ENCODE data around the gene AK4.

Gene AK4

DNA sequence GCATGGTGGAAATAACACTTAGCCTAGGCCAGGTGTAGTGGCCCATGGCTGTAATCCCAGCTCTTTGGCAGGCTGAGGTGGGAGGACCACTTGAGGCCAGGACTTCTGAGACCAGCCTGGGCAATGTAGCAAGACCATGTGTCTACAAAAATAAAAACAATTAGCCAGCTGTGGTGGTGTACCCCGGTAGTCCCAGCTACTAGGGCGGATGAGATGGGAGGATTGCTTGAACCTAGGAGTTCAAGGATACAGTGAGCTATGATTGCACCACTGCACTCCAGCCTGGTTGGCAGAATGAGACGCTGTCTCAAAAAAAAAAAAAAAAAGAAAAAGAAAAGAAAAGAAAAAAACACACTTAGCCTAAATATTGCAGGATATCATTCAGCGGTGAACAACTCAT lies 20.9 kb downstream of the AK4 start:
- in situ Hi-C loops (cut with HindIII; ENCODE audit: low pct_ligation_motif_present, low pct_unique_long_range_greater_than_20kb, low sequenced_read_pairs) = no loop called here
- DNase-seq = no peak

DNA sequence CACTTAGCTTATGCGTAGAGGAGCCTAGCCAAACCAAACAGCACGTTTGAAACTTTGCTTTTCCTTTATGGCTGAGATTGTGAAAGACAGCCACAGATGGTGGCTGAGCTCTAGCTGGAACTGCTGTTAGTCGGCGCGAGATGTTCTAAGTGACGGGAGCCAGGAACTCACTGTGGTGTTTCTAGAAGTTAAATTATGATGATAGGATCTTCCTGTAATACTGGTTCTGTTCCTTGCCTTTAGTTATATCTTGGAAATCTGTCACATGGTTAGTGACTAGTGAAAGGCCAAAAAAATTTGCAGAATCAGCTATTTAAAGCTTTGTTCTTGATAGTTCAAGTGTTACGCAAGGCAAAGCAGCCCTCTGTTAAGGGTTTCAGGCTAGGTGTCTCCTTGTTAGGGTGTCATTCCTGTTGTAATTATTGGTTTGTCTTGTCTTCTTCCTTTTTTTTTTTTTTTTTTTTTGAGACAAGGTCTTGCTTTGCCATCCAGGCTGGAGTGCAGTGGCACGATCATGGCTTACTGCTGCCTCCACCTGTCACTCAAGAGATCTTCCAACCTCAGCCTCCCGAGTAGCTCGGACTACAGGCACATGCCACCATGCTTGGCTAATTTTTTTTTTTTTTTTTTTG lies 22.6 kb downstream of the AK4 start:
- DNase-seq = no peak
- in situ Hi-C loops (cut with HindIII; ENCODE audit: low pct_ligation_motif_present, low pct_unique_long_range_greater_than_20kb, low sequenced_read_pairs) = no loop called here

DNA sequence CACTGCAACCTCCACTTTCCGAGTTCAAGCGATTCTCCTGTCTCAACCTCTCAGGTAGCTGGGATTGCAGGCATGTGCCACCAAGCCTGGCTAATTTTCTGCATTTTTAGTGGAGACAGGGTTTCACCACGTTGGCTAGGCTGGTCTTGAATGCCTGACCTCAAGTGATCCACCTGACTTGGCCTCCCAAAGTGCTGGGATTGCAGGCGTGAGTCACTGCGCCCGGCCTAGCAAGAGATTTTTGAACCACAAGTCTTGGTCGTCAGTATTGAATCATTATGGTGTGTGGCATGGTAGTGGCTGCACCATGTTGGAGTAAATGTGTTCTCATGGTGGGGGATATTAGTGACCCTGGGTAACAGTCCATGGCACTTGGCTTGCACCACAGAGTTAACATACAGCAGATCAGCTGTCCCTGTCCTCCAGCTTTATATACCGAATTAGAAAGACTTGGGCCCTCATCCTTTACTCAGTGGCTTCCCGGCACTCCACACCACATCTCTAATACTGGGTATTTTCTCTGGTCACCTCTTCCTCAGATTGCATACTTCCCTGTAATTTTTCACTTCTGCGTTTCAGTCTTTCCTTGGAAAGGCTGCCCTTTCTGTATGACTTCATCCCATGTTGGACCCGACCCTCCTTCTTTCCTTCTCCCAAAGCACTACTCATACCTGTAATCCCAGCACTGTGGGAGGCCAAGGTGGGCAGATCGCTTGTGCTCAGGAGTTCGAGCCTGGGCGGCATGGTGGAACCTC lies 25.1 kb downstream of the AK4 start:
- peak; percentile 77 for DNase-seq
- in situ Hi-C loops (cut with HindIII; ENCODE audit: low pct_ligation_motif_present, low pct_unique_long_range_greater_than_20kb, low sequenced_read_pairs) = no loop called here

DNA sequence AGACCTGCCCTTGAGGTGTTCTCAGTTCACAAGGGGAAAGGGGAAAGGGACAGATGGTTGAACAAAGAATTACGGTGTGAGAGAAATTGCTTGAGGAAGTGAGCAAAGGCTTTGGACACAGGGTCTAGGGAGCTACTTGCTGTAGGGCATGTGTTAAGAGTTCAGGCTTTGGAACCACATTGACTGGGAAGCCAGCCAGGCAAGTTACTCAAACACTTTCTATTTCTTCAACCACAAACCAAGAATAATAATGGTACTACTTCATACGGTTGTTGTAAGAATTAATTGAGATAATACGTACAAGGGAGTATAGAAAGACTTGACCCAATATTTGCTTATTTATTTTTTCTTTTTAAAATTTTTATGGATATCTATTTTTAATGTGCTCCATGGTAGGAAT lies 26.6 kb downstream of the AK4 start:
- in situ Hi-C loops (cut with HindIII; ENCODE audit: low pct_ligation_motif_present, low pct_unique_long_range_greater_than_20kb, low sequenced_read_pairs) = no loop called here
- peak; percentile 94 for DNase-seq

DNA sequence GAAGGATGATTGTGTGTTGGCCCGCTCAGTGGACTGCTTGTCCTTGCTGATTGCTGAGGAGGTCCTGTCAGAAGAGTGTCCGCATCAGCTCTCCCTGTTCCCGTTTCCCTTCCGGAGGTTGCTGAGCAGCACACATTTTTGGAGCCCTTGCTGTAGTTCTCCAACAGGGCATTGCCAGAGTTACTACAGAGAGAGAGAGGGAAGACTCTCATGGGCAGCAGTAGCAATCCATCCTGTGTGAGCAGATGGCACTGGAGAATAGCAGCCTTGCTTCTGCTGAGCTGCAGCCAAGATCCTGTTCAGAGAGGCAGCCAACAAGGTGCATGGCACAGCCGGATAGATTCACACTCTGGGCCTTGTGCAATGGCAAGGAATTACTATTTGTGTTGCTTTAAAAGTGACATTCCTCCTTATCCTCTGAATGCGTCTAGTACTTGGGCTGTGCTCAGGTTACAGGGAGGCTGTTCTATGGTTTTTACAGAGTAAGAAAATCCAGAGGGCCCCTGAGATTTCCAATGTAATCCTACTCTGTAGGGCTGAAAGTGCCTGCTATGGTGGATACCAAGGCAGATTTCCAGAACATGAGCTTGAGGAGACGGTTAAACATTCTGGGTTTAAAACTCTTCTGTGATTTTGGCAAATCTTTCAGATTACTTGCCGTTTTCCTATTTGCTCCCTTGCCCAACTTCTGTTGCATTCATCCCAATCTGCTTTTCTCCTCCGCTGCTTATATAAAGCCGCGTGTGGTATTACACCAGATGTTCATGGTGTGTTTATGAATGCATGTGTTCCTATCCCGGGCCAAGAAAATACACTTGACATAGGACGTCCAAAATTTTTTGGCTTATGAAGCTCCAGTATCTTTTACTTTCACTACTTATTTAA lies 27.4 kb downstream of the AK4 start:
- in situ Hi-C loops (cut with HindIII; ENCODE audit: low pct_ligation_motif_present, low pct_unique_long_range_greater_than_20kb, low sequenced_read_pairs) = no loop called here
- no peak for DNase-seq

DNA sequence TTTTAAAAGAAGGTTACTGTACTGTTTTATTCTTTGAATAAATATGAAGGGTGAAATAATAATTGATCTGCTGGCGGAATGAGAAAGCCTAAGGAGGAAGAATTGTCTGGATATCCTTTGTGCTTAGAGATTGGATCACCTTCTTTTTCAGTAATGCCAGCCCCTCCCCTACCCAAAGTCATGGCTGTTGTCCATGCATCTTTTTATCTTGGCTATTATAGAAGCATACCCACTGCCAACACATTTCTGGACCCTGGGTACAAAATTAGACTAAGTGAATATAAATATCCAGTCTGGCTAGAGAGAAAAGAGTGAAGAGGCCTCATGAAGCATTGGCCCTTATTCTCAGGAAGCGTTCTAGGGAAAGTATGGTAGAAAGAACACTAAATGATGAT lies 28.1 kb downstream of the AK4 start:
- DNase-seq = no peak
- in situ Hi-C loops (cut with HindIII; ENCODE audit: low pct_ligation_motif_present, low pct_unique_long_range_greater_than_20kb, low sequenced_read_pairs) = no loop called here

DNA sequence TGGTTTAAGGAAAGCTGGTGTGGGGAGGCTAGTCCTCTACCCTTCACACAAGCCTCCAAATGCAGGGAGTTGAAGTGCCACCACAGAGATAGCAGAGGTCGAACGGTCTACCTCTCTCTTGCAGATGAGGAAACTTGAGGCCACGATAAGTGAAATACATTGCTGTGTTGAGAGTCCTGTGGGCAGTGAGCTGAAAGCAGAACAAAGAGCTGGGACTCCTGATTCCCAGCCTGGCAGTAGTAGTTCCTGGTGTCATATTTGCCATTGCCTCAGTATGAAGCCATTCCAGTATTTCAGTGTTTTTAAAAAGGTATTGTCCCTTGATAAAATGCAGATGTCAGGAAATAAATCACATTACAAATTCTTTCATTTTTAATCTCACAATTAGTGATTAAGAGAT lies 28.6 kb downstream of the AK4 start:
- in situ Hi-C loops (cut with HindIII; ENCODE audit: low pct_ligation_motif_present, low pct_unique_long_range_greater_than_20kb, low sequenced_read_pairs) = no loop called here
- DNase-seq = no peak

DNA sequence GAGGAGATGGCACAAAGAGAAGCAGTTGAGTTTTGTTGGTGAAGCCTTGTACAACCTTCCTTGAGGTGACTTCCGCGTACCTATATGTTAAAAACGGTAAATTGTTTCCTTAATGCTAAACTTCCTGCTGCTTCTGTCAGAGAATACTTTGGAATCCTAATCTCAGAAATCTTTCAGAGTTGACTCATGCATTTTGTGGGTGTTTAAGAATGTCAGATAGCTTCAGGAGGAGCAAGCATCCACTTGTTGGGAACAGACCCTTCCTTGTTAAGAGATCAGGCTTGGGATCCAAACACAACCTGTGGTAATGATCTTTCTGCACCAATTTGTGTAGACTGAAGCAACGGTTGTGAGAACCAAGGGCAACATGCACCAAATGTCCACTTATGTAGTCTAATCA lies 29.5 kb downstream of the AK4 start:
- in situ Hi-C loops (cut with HindIII; ENCODE audit: low pct_ligation_motif_present, low pct_unique_long_range_greater_than_20kb, low sequenced_read_pairs) = no loop called here
- DNase-seq = peak; percentile 82

DNA sequence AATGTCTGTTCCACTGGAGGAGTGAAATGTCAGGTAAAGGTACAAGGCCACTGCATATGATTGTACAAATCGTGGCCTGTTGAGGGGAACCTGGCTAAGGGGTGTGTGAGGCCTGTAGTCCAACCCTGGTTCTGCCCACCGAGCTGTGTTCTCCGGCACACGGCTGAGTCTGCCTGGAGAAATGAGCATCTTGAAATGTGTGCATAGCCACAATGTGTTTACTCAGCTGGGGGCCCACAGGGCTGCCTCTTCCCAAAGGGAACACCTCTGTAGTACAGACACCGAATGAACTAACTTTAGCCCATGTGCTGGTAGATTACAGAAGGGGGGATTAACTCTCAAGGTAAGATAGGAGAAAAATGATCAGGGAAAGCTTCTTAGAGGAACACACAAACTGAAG lies 30.2 kb downstream of the AK4 start:
- in situ Hi-C loops (cut with HindIII; ENCODE audit: low pct_ligation_motif_present, low pct_unique_long_range_greater_than_20kb, low sequenced_read_pairs) = no loop called here
- DNase-seq = no peak

DNA sequence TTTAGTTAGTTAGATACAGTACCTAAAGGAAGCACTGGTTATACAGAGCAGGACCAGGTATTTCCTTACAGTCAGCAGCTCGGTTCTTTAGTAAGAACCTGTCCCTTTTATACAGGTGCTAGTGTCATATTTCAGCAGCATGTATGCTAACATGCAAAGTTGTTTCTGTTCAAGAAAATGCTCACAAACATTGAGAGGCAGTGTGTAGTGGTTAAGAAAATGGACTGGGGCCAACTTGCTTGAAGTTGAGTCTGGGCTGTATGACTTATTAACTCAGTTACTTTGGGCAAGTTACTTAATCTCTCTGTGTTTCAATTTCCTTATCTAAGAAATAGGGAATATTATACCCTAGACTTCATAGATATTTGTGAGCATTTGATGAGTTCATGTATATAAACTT lies 31.1 kb downstream of the AK4 start:
- in situ Hi-C loops (cut with HindIII; ENCODE audit: low pct_ligation_motif_present, low pct_unique_long_range_greater_than_20kb, low sequenced_read_pairs) = no loop called here
- no peak for DNase-seq

DNA sequence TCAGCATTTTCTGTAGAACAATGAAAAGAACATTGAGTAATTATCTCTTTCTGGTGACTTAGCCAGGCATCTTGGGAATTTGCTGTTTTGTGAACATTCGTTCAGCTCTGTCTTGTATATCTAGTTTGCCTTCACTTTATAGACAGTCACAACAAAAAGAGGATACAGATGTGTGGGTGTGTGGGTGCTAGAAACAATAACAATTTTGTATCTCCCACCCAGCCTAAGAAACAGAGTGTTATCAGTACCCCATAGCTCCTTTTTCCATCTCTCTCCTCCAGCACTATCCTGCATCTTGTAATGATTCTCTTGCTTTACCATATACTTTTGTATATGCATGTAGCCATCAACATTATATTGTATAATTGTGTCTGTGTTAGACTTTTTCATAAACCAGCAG lies 33.0 kb downstream of the AK4 start:
- in situ Hi-C loops (cut with HindIII; ENCODE audit: low pct_ligation_motif_present, low pct_unique_long_range_greater_than_20kb, low sequenced_read_pairs) = no loop called here
- DNase-seq = no peak

DNA sequence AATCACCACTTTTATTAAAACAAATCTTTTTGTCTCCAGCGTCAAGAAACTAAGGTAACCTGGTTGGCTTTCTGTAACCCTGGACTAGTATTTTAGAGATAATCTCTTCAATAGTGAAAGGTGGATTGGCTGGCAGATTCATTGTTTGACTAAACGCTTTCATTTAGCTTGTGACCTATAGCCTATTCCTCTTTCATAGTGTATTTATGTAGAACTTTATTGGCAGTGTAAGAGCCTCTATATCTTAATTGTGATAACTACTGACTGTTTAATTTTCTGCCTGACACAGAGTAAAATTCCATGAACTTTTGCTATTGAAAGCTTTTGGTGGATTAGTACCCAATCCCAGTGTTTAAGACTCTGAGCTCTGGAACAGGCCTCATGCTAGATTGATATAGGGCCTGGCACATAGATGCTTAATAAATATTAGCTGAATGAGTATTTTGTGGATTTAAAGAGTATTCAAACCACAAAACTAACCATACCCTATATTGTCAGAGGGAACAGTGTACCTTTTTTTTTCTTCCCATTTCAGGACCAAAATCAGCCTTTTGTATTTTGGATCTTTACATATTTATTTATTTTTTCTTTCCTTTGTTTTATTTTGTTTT lies 34.8 kb downstream of the AK4 start:
- in situ Hi-C loops (cut with HindIII; ENCODE audit: low pct_ligation_motif_present, low pct_unique_long_range_greater_than_20kb, low sequenced_read_pairs) = no loop called here
- no peak for DNase-seq

DNA sequence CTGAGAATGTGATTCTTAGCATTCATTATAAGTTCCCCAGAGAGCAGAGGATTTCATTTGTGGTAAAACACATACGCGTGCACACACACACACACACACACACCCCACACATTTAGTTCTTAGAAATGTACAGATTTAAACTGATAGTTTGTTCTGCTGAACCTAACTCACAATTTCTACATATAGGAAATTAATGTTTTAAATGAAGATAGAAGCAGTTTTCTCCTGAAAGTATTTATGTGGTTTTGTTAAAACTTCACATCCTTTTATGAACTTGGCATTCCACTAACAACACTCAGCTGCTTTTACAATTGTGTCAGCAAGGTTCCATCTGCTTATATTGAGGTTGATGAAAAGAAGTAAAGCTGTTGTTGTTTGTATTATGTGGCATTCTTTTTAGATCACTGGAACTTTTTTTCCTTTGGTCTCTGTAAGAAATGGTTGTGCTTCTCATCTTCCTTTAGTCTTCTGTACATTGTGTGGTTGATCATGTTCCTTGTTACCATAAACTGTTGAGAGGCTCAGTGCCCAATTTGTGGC lies 41.6 kb downstream of the AK4 start:
- no peak for DNase-seq
- in situ Hi-C loops (cut with HindIII; ENCODE audit: low pct_ligation_motif_present, low pct_unique_long_range_greater_than_20kb, low sequenced_read_pairs) = no loop called here

DNA sequence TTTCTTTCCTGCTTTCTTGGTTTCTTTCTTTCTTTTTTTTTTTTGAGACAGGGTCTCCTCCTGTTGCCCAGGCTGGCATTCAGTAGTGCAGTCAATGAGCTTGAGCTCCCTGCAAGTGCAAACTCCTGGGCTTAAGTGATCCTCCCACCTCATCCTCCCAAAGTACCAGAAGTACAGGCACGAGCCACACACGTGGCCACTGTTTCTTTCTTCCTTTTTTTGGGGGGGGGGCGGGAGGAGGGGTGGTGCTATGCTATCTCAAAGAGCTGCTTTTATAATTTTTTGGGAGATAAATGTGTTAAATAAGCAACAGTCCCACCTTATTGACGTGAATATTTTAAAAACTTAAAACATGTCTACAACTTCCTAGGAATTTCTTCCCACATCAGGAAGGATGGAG lies 42.2 kb downstream of the AK4 start:
- no peak for DNase-seq
- in situ Hi-C loops (cut with HindIII; ENCODE audit: low pct_ligation_motif_present, low pct_unique_long_range_greater_than_20kb, low sequenced_read_pairs) = no loop called here

DNA sequence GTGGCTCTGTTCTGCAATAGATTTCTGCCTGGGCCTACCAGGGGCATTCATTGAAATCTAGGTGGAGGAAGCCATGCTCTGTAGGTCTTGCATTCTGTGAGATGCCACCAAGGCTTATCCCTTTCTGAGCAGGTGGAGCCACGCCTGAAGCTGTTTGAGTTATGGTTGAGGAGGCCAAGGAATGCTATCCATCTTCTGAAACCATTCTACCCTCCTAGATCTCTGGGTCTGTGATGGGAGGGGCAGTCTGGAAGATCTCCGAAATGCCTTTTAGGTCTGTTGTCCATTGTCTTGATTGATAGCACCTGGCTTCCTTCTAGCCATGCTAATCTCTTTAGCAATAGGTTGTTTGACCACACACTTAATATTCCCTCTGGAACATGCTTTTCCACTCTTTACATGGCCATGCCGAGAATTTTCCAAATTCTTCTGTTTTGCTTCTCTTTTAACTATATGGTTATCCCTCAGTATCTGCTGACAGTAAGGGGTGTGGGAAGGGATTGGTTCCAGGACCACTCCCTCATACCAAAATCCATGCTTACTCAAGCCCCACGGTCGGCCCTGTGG lies 45.2 kb downstream of the AK4 start:
- in situ Hi-C loops (cut with HindIII; ENCODE audit: low pct_ligation_motif_present, low pct_unique_long_range_greater_than_20kb, low sequenced_read_pairs) = no loop called here
- no peak for DNase-seq

DNA sequence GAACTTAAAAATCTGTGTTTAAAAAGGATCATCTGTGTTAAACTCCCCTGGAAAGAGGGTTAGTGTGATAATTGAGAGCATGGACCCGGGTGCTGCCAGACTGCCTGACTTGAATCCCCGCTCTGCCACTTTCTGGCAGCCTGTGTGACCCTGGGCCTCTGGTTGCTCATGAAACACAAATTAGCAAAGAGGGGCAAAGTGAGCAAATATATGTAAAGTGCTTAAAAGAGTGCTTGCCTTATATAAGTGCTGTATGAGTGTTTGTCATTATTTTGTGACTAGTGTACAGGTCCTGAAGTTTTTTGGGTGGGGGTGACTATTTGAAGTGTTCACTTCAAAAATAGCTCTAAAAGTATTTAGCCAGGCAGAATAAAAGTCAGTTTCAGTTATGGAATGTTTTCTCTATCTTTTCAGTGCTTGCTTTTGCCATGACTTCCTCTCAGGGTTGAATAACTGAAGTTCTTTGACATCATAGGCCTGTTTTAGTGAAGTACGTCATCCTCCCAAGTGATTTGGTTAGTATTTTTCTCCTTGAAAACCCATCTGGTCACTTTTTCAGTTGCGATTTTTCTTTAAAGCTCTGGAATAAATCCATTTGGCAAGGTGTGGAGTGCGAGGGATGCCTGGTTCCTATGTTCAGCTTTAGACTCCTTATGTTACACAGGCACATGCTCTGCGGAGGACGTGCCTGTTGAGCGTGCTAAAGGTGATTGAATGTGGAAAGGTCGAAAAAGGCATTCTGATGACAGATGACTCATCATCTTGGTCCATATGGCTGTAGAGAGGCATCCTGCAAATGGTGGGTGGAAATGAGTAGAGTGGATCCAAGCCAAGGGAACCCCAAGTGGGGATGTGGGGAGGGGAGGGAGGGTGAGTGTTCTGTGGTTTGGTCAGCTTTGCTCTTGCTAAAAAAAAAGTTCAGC lies 47.8 kb downstream of the AK4 start:
- no peak for DNase-seq
- in situ Hi-C loops (cut with HindIII; ENCODE audit: low pct_ligation_motif_present, low pct_unique_long_range_greater_than_20kb, low sequenced_read_pairs) = no loop called here

DNA sequence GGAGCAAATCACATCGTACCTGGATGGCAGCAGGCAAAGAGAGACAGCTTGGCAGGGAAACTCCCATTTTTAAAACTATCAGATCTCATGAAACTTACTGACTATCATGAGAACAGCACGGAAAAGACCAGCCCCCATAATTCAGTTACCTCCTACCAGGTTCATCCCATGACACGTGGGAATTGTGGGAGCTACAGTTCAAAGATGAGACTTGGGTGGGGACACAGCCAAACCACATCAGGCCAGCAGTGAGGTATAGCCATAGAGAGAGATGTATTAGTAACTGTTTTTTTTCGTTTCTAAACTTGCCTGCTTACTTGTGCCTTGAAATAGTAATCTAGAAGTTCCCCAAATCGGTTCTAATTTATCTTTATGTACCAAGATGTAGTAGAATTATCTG lies 48.9 kb downstream of the AK4 start:
- no peak for DNase-seq
- in situ Hi-C loops (cut with HindIII; ENCODE audit: low pct_ligation_motif_present, low pct_unique_long_range_greater_than_20kb, low sequenced_read_pairs) = no loop called here

DNA sequence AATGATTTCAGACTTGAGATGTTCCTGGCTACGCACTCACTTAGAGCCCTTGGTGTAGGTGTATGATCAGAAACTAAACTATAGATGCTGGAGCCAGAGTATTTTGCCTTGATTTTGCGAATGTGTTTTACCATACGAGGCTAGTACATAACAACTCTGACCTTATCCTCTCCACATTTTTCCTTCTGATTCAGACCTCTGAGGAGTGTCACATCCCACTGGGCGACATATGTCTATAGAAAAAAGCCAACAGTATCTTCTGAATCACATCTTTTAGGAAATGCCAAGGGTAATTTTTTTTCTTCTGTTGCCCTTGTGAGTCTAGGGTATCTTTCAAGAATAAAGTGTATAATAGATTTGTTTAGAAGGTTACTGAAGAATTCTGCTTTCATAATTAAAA lies 49.6 kb downstream of the AK4 start:
- DNase-seq = no peak
- in situ Hi-C loops (cut with HindIII; ENCODE audit: low pct_ligation_motif_present, low pct_unique_long_range_greater_than_20kb, low sequenced_read_pairs) = no loop called here
